WERI-Rb-1 (cell line): ENCODE measurements around the gene C4orf33.

Experiments used
- DNase-seq: peaks from one replicate; pipeline ENCODE4 v3.0.0-alpha.2; 2020
- H3K27ac ChIP-seq: fragments of 250-450 bp; sonication (Bioruptor Pico); 2 replicates; pipeline ENCODE4 v1.5.1; 2020; ENCODE audit warnings: mild to moderate bottlenecking, moderate library complexity
- H3K27me3 ChIP-seq: fragments of 250-450 bp; sonication (Bioruptor Pico); 2 replicates; pipeline ENCODE4 v1.5.1; 2021; ENCODE audit warnings: mild to moderate bottlenecking, low read depth, moderate library complexity; ENCODE audit not compliant: insufficient read depth, severe bottlenecking
- H3K36me3 ChIP-seq: fragments of 250-450 bp; sonication (Bioruptor Pico); 2 replicates; pipeline ENCODE4 v1.5.1; 2020; ENCODE audit warnings: mild to moderate bottlenecking, moderate library complexity
- H3K4me3 ChIP-seq: 2 replicates; pipeline ENCODE4 v1.5.1; 2011; ENCODE audit warnings: low read depth, mild to moderate bottlenecking, control low read depth, low read length
- H3K9me3 ChIP-seq: fragments of 250-450 bp; sonication (Bioruptor Pico); 2 replicates; pipeline ENCODE4 v1.5.1; 2021; ENCODE audit warnings: mild to moderate bottlenecking, moderate library complexity; ENCODE audit not compliant: severe bottlenecking
- CTCF ChIP-seq: IDR thresholded peaks from 2 replicates; pipeline ENCODE4 v1.5.1; 2011; ENCODE audit warnings: low read depth, mild to moderate bottlenecking, control low read depth, inconsistent platforms, low read length

C4orf33 gene

GRCh38 chr4:129131343-129131742 lies 35.4 kb downstream of the C4orf33 start:
- Histone ChIP-seq H3K27me3 (no peaks in the 10 kb centered on the region), H3K4me3 (no peak overlapping the region), H3K9me3 (peaks cover 5% of the 10 kb centered on the region), H3K36me3 (no peaks in the 10 kb centered on the region), H3K27ac (no peak overlapping the region)
- no peak for DNase-seq
- no peak for TF ChIP-seq CTCF

DNA sequence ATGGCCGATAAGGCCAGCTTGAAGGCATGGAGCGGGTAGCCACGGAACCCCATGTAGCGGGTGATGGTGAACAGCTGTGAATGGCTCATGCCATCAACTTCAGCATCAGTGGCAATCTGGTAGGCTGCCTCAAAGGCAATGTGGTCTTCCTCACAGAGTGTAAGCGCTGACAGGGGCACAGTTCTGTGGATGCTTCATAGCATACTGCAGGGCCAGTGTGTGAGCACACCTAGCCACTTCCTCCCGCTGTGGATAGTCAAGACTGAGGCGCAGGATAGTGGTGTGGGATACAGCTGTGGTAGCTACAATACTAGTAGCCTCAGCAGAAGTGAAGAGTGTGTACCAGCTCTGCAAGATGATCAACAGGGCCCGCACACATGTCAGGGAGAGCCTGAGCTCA lies 40.5 kb downstream of the C4orf33 start:
- H3K36me3 ChIP-seq = no peaks in the 10 kb centered on the region
- TF ChIP-seq CTCF = no peak
- peaks cover 5% of the 10 kb centered on the region for H3K9me3 ChIP-seq
- no peak overlapping the region for H3K27ac ChIP-seq
- DNase-seq = no peak
- H3K4me3 ChIP-seq = no peak overlapping the region
- H3K27me3 ChIP-seq = no peaks in the 10 kb centered on the region

GRCh38 chr4:129138810-129139496 lies 43.0 kb downstream of the C4orf33 start:
- H3K4me3 ChIP-seq = no peak overlapping the region
- H3K27ac ChIP-seq = no peak overlapping the region
- no peaks in the 10 kb centered on the region for H3K9me3 ChIP-seq
- TF ChIP-seq CTCF = no peak
- H3K36me3 ChIP-seq = no peaks in the 10 kb centered on the region
- DNase-seq = no peak
- H3K27me3 ChIP-seq = no peaks in the 10 kb centered on the region

DNA sequence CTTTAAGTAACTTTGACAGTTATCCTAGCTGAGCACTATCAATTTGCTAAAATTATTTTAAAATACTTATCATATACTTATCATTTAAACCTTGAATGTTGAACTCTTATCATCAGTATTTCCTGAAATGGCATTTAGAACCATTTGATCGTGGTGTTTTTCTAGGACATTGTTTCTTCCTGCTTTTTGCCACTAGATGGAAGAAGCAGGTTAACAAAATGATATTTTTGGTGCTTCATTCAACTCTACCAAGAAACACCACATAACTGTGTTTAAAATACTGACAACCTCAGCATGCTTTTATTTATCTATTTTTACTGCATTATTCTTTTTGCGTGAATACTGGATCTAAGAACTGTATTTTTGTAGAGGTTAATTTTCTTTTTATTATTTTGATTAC lies 44.6 kb downstream of the C4orf33 start:
- no peak overlapping the region for H3K27ac ChIP-seq
- TF ChIP-seq CTCF = no peak
- no peak for DNase-seq

DNA sequence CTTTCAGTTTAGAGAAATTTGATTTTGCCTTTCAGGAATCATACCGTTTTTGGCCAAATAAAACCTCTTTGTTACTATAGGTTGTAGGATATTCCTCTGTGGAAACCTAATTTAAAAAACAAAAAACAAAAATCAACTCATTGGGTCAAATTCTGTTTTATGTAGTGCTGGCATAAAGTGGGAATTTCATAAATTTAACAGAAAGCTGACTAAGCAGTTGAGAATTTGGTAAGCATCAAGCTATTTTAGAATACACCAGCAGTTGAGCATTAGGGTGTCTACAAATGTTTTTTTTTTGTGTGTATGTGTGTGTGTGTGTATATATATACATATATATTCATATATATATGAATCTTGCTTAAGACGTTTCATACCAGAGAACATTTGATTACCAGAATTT lies 47.4 kb downstream of the C4orf33 start:
- DNase-seq = no peak
- no peak for TF ChIP-seq CTCF

More for the DNA sequence above, 44.6 kb downstream of the C4orf33 start:
- Histone ChIP-seq H3K27me3 (no peaks in the 10 kb centered on the region), H3K36me3 (no peaks in the 10 kb centered on the region), H3K4me3 (no peak overlapping the region), H3K9me3 (no peaks in the 10 kb centered on the region)

DNA sequence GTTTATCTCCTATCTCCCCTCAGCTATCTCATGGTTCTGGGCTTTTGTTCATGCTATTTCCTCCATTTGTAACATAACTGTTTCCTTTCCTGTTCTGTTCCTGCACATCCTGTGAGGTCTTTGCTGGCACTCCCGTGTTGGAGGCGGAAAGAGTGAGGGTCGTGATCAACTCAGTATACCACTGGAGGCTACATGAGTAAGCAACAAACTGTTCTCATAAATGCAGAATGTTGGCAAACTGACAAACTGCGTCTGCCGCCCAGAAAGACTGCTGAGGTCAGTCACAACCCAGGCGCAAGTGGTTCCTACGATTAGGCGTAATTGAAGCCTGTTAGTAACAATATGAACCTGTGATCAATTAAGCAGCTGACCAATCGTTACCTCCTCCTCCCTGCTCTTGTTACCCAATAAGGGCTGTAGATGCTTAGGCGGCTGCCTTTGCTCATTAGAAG lies 48.8 kb downstream of the C4orf33 start:
- no peaks in the 10 kb centered on the region for H3K27me3 ChIP-seq
- no peak overlapping the region for H3K27ac ChIP-seq
- H3K9me3 ChIP-seq = no peaks in the 10 kb centered on the region
- no peaks in the 10 kb centered on the region for H3K36me3 ChIP-seq
- no peak for DNase-seq
- H3K4me3 ChIP-seq = no peak overlapping the region
- no peak for TF ChIP-seq CTCF

More for the DNA sequence above, 47.4 kb downstream of the C4orf33 start:
- Histone ChIP-seq H3K4me3 (no peak overlapping the region), H3K27ac (no peak overlapping the region), H3K9me3 (no peaks in the 10 kb centered on the region), H3K27me3 (no peaks in the 10 kb centered on the region), H3K36me3 (no peaks in the 10 kb centered on the region)
